Psoas muscle (tissue), 8 donors: ENCODE measurements around the gene CCDC154. TPM values are rescaled to one million over a fixed set of nuclear protein-coding genes. Genes with fewer than 3 reads are reported as not detected.

Experiments
- ATAC-seq, 4 donors: fragments of 200-7000 bp; cut with Tn5 transposase; one replicate each; pipeline ENCODE4 v1.9.1; 2020; ENCODE audit warnings: moderate library complexity in 3 of 4, mild to moderate bottlenecking in 2 of 4
- DNase-seq, 2 donors: peaks; one replicate each; pipeline ENCODE4 v3.0.0-alpha.2; 2020
- H3K27ac ChIP-seq: fragments of 200-600 bp; one replicate; pipeline ENCODE4 v1.8.0; 2022
- H3K27me3 ChIP-seq, 3 donors: fragments of 200-600 bp in 1 of 3; one replicate each; pipeline versions ENCODE4 v1.6.1 to v1.8.0; 2013 to 2022; ENCODE audit warnings: low read length in 2 of 3, mild to moderate bottlenecking in 2 of 3, moderate library complexity in 1 of 3; ENCODE audit not compliant: insufficient read depth in 3 of 3
- H3K36me3 ChIP-seq, 2 donors: fragments of 200-600 bp in 1 of 2; one replicate each; pipeline versions ENCODE4 v1.6.1 to v1.8.0; 2013 to 2022; ENCODE audit warnings: low read depth in 1 of 2, mild to moderate bottlenecking in 1 of 2, moderate library complexity in 1 of 2; ENCODE audit not compliant: insufficient read depth in 1 of 2
- H3K4me1 ChIP-seq: fragments of 200-600 bp; one replicate; pipeline ENCODE4 v1.8.0; 2022
- H3K4me3 ChIP-seq: fragments of 200-600 bp; one replicate; pipeline ENCODE4 v1.8.0; 2022; ENCODE audit warnings: mild to moderate bottlenecking
- H3K9me3 ChIP-seq: fragments of 200-600 bp; one replicate; pipeline ENCODE4 v1.8.0; 2022
- WGBS, 3 donors: extraction: QIAGEN DNeasy Blood & Tissue Kit; methylation state at CpG; one replicate each; pipeline versions ENCODE4 v1.1.6 to v1.1.7; 2013; 5-methylcytosine and 5-hydroxymethylcytosine counted together
- intact Hi-C, 2 donors: fragments of 100-400 bp; cut with DNase I; formaldehyde crosslinking; loops; one replicate each; pipeline versions ENCODE4 v1.11.0 to v1.14.2; 2022
- long read RNA-seq, 2 donors: library from polyadenylated mRNA; unstranded; transcript quantifications; one replicate each; pipeline ENCODE4 v2.0.0, GENCODE V29; 2021
- polyA plus RNA-seq, 3 donors: library from polyadenylated mRNA; stranded (reverse); fragments of 200-250 nt; gene quantifications; one replicate each; pipeline ENCODE4 v1.2.3, GENCODE V29; 2013
- total RNA-seq, 4 donors: library from RNA; stranded (reverse); fragmentation: NEBNext Ultra II Directional in 2 of 4; extraction: Animal tissue kit (Norgen Biotek cat#: 25700) in 2 of 4; gene quantifications; one replicate each; pipeline versions ENCODE4 v1.2.1 to v1.2.4, GENCODE V29; 2021 to 2023
- TF ChIP-seq, protein P1 (sequence below): fragments of 200-600 bp; IDR thresholded peaks from one replicate; pipeline ENCODE4 v1.8.0; 2022; ENCODE audit warnings: antibody characterized with exemption
- donor health status: healthy with polysubstance abuse.
- donor health status: DM: no; HTN: no; CAD: no; lungs with moderate emphysema.
- donor health status: Bipolar disorder and iron deficiency.
- donor health status: healthy.
- donor health status: DM: yes; HTN: yes; CAD: no.
- donor health status: DM: no; HTN: no; CAD: no.
- donor health status: DM: no; HTN: no; CAD: no.
- donor health status: DM: yes; HTN: yes; CAD: no.

The CCDC154 gene, protein sequence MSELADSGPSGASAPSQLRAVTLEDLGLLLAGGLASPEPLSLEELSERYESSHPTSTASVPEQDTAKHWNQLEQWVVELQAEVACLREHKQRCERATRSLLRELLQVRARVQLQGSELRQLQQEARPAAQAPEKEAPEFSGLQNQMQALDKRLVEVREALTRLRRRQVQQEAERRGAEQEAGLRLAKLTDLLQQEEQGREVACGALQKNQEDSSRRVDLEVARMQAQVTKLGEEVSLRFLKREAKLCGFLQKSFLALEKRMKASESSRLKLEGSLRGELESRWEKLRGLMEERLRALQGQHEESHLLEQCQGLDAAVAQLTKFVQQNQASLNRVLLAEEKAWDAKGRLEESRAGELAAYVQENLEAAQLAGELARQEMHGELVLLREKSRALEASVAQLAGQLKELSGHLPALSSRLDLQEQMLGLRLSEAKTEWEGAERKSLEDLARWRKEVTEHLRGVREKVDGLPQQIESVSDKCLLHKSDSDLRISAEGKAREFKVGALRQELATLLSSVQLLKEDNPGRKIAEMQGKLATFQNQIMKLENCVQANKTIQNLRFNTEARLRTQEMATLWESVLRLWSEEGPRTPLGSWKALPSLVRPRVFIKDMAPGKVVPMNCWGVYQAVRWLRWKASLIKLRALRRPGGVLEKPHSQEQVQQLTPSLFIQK
- total RNA-seq (1 to 10 TPM in 1 of 4 donors, under 1 TPM in 3; 0.27 to 1.5 (median 0.55) TPM), polyA plus RNA-seq (under 1 TPM in 2 of 3 donors, not detected in 1; 0.21 to 0.38 TPM)
- long read RNA-seq, donor 1: 0 reads
- long read RNA-seq, donor 2, partial matches to known transcripts: 1 of 2 reads
- long read RNA-seq, donor 2, other reads (novel, unspliced or antisense): 1 of 2 reads

DNA sequence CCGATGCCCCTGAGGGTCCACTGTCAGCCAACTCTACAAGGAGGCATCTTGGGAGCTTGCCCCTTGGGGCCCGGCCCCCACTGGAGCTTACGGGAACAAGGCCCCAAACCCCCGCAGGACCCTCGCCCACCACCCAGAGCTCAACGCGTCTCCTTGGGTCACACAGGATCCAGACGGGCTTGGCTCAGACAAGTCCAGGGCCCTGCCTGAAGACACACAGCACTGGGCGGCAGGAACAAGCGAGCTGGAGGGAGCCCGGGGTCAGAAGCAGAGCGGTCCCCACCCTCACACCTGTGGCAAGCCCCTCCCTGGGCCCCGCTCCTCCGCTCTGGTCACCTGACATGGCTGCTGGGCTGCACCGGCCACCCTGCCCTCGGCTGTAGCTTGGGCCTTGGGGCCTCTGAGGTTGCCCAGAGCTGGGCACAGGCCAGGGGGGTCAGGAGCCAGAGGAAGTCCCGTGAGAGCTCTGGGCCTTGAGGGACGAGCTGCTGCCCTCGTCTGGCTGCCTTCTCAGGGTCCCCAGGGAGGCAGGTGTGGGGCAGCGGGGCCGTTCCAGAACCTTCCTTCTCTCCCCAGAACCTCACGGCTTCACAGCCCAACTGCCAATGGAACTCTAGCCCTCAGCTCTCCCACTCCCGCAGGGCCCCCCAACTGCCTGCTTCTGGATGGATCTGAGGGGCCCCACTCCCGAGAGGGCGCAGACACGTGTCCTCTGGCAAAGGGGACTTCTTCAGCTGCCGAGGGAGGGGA lies at the start of gene CCDC154:
Gene CCDC154, minus strand, starts transcription at position 577 of the 750 bp plus-strand sequence. Its CDS starts 234 bp downstream, at position 343.
- Histone ChIP-seq H3K4me3 (no peak within 1 kb of the TSS), H3K36me3 (peaks cover 0 to 36% of the 10 kb centered on the region in 2 donors), H3K27ac (no peak within 1 kb of the TSS), H3K4me1 (no peaks in the 10 kb centered on the region), H3K9me3 (no peaks in the 10 kb centered on the region), H3K27me3 (no peaks in the 10 kb centered on the region)
- no peak for DNase-seq
- WGBS, 3 donors: 66 to 74% (median 70%) methylated on average over 22 to 27 of the region's 27 CpGs
- intact Hi-C loops: no loop called here
- peak in 3 of 4 donors; percentile 4 to 29 (median 14) for ATAC-seq
- TF ChIP-seq, protein P1, sequence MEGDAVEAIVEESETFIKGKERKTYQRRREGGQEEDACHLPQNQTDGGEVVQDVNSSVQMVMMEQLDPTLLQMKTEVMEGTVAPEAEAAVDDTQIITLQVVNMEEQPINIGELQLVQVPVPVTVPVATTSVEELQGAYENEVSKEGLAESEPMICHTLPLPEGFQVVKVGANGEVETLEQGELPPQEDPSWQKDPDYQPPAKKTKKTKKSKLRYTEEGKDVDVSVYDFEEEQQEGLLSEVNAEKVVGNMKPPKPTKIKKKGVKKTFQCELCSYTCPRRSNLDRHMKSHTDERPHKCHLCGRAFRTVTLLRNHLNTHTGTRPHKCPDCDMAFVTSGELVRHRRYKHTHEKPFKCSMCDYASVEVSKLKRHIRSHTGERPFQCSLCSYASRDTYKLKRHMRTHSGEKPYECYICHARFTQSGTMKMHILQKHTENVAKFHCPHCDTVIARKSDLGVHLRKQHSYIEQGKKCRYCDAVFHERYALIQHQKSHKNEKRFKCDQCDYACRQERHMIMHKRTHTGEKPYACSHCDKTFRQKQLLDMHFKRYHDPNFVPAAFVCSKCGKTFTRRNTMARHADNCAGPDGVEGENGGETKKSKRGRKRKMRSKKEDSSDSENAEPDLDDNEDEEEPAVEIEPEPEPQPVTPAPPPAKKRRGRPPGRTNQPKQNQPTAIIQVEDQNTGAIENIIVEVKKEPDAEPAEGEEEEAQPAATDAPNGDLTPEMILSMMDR: no peak

DNA sequence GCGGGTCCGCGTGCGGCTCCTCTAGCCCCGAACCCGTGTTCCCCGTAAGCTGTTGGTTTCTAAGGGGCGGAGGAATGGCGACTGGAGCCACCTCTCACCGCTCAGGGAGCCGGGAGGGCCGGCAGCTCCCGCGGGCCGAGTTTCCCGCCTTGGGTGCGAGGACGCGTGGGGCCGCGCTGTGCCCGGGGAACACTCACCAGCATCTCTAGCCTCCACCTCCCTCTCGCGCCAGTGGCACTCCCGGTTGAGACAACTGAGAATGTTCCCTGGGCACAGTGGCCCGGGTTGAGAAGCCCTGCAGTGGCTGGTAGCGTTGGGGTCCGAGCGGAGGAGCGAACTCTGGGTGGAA lies 49.4 kb upstream of the CCDC154 start:
- intact Hi-C loops: loop anchor here (5.0 kb wide), 4 partner anchors 39 to 214 kb away; partner anchors contain the start of genes CRAMP1 (in 2 of the 2), IFT140 (in 2 of the 2), MAPK8IP3 (in 1 of the 2) and TMEM204 (in 1 of the 2)
- peaks cover 17% of the 10 kb centered on the region for H3K4me1 ChIP-seq
- peak in 1 of 2 donors; percentile 66 for DNase-seq
- TF ChIP-seq, protein P1: no peak
- peak overlapping the region; percentile 81 for H3K4me3 ChIP-seq
- peak overlapping the region; percentile 89 for H3K27ac ChIP-seq
- H3K9me3 ChIP-seq: no peaks in the 10 kb centered on the region
- ATAC-seq: peak; percentile 19 to 38 (median 28)
- H3K36me3 ChIP-seq: peaks cover 0 to 43% of the 10 kb centered on the region in 2 donors
- WGBS, 3 donors: 0 to 1% (median 1%) methylated on average over 20 to 30 of the region's 30 CpGs
- no peaks in the 10 kb centered on the region for H3K27me3 ChIP-seq

DNA sequence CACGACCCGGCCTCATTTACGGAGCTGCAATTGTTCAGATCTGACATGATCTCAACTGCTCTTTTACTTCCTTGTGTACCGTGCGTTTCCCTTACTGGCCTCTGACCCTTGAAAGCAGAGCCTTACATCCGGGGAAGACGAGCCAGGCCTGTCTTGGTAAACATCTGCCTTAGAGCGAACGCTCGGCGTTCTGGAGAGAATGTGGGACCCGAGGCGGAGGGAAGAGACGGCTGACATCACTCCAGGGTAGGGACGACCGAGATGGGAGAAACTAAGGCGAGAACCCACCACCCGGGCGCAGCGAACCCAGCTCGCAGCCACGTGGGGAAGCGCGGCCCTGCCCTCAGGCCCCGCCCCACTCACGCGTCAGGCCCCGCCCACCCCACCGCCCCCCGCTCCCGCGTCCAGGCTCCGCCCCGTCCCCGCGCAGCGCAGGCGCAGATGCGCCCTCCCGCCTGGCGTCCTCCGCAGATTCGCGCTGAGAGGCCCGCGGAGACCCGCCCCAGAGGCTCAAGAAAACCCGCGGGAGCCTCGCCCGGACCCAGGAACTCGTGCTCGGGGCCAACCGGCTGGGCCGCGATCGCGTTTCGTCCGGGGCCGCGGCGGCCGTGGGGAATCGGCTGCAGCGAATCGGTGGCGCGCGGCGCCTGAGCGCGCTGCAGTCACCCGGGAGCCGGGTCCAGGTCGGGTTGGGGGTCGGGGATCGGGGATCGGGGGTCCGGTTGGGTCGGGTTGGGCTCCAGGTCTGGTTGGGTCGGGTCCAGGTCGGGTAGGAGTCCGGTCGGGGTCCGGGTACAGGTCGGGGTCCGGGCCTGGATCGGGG lies 48.8 kb upstream of the CCDC154 start, which contains the start of gene TELO2:
Gene TELO2, plus strand, starts transcription at position 438 of the 823 bp plus-strand sequence. CDS start 922 bp downstream, outside the sequence.
- peak; percentile 93 to 95 (median 94) for ATAC-seq
- WGBS, 3 donors: 1 to 2% (median 1%) methylated on average over 59 to 89 of the region's 89 CpGs
- peaks cover 0 to 37% of the 10 kb centered on the region in 2 donors for H3K36me3 ChIP-seq
- H3K4me1 ChIP-seq: peaks cover 17% of the 10 kb centered on the region
- H3K27ac ChIP-seq: peak within 1 kb of the TSS; percentile 89
- peak; percentile 85 to 91 for DNase-seq
- peak within 1 kb of the TSS; percentile 81 for H3K4me3 ChIP-seq
- H3K27me3 ChIP-seq: no peaks in the 10 kb centered on the region
- TF ChIP-seq, protein P1: no peak
- H3K9me3 ChIP-seq: no peaks in the 10 kb centered on the region
- intact Hi-C loops: loop anchor here (5.0 kb wide), 4 partner anchors 39 to 214 kb away; partner anchors contain the start of genes CRAMP1 (in 2 of the 2), IFT140 (in 2 of the 2), MAPK8IP3 (in 1 of the 2) and TMEM204 (in 1 of the 2)
